GM19397 (cell line): ENCODE measurements around the gene GRAP2.

ENCODE experiments used
- ATAC-seq: cut with Tn5 transposase; IDR thresholded peaks from one replicate; pipeline ENCODE4 v1.9.1; 2021; ENCODE audit warnings: mild to moderate bottlenecking, moderate library complexity; ENCODE audit not compliant: unreplicated experiment

Gene GRAP2

DNA sequence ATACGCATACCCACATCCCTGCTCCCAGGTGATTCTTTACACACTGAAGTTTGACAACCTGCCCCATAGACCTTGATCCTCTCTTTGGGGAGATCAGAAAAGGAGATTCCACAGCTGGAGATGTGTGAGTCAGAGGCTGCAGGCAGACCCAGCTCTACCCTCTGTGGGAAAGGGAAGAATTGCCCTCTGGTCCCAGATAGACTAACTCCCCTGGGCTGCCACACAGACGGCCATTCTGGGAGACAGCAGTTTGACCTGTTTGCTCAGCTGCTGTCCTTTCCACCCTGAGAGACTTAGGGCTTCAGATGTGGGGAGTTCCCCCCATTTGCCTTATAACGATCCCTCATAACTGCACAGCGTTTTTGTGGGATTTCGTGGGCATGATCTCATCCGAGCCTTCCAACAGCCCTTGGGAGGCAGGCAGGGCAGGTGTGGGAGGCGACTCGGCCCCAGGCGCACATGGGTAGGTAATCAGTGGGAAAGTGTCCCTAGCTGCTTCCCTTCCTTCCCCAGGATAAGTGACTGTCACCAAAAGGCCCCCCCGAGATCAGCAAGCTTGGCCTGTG, 107.9 kb downstream of the GRAP2 start:
- ATAC-seq: no peak

DNA sequence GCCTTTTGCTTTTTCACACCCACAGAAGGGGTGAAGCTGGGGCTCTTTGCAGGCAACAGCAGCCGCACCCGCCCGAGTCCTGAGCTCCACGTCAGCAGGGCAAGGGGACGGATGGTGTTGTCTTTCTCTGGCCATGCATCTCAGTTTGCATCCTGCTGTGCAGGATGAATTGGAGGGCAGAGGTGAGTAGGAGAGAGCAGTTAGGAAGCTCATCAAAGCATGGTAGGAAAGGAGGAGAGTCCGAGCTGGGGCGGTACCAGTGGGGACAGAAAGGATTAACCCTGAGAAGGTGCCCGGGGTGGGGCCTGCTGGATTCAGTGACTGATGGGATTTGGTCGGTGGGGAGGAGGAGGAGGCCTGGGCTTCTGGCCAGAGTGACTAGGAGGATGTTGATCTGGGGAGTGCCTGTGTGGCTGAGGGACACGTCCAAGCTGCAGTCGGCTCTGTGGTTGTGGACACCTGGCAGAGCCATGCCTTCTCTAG, 108.4 kb downstream of the GRAP2 start:
- ATAC-seq: no peak

DNA sequence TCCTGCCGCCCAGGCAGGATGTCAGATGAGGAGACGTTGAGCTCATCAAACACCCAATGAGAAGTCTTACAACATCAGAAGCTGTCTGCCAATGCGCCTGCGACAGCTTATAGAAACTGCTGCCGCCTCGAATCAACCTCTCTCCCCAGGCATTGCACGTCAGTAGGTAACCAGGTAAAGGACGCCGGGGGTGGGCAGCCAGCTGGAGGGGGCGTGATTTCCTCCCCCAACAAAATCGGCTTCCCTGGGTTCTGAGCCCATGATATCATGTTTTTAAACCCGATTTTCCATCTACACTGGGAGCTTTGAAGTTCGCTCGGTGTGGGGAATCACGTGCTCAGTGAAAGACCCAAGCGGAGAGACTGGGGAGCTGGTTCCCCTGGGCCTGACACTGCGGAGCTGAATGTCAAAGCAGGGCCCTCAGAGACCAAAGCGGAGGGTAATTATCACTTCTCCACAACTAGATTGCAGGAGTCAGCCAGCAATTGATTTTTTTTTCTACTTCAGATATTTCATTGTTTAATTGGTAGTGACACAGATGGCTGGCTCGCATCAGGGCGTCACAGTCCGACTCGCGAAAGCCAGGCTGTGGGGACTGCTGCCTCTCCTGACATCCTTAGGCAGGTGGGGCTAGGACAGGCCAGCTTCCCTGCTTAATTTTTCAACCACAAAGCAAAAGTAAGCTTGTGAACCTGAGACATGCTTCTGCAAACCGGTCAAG, 109.2 kb downstream of the GRAP2 start:
- no peak for ATAC-seq

DNA sequence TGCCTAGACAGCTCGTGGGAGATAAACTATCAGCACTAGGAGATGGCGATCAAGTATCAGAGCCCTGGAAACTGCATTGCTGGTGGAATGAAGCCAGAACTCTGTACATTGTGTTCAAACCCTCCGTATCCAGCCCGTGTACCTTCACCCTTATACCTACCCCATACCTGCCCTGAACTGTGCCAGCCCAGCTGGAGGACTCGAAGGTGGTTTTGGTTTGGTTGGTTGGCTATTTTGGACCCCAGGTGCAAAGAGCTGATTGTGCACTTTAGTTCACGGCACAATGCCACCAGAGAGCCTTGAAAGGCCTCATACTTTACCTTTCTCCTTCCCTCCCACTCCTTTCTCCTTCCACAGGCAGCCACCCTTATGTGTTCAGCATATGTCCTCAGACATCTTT, 109.9 kb downstream of the GRAP2 start:
- ATAC-seq: no peak

DNA sequence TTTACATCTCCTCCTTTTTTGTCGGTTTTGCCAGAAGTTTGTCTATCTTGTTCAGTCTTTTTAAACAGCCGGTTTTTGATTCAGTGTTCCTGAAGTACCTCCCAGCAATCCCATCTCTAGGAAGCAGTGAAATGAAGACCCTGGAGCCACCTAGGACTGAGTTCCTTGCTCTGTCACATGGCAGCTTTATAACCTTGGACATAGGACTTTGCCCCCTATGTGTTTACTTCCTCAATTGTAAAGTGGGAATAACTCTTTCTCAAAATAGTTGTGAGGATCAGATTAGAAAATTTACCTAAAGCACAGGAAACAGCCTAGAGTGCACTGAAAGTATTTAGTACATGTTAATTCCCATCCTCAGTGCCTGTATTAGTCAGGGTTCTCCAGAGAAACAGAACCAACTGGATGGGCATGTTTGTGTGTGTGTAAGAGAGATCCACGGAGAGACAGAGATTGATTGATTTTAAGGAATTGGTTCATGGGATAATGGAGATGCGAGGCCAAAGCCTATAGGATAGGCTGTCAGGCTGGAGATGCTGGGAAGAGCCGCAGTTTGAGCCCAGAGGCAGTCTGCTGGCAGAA, 113.9 kb downstream of the GRAP2 start:
- ATAC-seq: no peak

DNA sequence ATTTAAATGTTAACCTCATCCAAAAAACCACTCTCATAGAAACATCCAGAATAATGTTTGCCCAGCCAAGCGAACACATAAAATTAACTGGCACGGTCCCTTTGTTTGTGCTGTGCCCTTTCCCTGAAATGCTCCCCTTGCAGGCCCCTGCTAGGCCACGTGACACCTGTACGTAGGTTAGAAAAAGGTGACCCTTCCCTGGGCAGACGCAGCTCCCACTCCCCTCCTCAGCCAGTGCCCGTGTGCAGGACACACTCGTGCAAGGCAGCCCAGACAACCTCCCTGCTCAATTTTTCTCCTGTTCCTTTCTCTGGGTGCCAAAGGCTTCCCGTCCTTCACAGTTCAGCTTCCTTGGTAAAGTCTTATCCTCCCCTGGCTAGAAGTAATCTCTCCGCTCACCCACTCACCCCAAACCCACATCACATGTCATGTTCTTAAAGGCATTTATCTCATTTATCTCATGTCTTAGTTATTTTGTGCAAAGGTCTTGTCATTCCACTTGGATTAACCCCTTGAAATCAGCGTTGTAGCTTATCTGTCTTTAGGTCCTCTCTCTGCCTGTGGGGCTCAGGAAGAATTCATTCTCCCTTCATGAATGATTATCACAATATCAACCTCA, 114.6 kb downstream of the GRAP2 start:
- ATAC-seq: no peak

DNA sequence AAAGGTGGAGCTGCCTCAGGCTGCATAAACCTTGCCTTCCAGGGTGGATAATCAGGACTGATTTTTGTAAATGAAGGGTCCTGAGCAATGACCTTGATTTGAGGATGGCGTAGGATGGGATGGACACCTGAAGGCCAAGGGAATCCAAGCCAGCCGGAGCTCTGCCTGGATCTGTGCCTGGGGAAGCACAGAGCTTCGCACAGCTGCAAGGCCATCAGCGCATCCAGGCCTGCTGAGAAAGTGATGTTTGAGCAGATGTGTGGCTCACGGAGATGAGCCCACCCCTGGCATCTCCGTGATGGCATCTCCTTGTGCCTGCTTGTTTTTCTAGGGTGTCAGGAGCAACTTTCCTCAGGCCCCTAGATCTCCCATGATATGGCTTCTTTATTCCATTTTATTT, 117.2 kb downstream of the GRAP2 start:
- ATAC-seq: no peak

DNA sequence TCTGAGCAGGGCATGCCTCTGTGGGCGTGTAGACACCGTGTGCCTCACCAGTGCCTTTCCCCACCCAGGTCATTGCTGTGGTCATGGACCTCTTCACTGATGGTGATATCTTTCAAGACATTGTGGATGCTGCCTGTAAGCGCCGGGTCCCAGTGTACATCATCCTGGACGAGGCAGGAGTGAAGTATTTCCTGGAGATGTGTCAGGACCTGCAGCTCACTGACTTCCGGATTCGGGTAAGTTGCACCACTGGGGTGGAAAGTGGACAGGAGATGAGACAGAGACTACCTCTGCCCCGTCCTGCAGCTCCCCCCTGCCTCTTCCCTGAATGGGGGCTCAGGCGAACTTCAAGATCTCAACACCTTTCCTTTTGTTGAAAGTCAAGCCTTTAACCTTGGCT, 118.2 kb downstream of the GRAP2 start:
- no peak for ATAC-seq

DNA sequence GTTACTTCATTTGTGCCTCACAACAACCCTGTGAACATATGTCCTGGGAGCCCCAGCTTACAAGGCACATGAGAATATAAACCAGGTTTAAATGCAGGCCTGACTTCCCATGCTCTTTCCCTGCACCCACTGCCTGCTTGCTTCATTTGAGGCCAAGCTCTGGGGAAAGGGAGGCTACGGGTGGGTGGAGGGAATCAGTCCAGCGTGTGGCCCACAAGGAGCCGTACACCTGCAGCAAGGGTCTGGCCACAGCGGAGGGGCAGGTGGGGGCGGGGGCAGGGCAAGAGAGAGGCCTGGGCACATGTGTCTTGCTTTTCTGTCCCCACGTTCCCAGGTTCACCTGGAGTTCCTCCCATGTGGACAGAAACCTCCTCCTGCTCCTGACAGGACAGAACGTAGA, 120.1 kb downstream of the GRAP2 start:
- ATAC-seq: no peak

DNA sequence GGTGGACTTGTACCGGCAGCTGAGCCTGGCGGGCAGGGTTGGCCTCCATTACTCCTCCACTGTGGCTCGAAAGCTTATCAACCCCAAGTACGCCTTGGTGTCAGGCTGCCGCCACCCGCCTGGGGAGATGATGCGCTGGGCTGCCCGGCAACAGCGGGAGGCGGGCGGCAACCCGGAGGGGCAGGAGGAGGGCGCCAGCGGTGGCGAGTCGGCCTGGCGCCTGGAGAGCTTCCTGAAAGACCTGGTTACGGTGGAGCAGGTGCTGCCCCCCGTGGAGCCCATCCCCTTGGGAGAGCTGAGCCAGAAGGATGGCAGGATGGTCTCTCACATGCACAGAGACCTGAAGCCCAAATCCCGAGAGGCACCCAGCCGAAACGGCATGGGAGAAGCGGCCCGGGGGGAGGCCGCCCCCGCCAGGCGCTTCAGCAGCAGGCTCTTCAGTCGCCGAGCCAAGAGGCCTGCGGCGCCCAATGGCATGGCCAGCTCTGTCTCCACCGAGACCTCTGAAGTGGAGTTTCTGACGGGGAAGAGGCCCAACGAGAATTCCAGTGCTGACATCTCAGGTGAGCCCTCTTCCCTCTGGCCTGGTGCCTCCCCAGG, 120.6 kb downstream of the GRAP2 start:
- no peak for ATAC-seq

DNA sequence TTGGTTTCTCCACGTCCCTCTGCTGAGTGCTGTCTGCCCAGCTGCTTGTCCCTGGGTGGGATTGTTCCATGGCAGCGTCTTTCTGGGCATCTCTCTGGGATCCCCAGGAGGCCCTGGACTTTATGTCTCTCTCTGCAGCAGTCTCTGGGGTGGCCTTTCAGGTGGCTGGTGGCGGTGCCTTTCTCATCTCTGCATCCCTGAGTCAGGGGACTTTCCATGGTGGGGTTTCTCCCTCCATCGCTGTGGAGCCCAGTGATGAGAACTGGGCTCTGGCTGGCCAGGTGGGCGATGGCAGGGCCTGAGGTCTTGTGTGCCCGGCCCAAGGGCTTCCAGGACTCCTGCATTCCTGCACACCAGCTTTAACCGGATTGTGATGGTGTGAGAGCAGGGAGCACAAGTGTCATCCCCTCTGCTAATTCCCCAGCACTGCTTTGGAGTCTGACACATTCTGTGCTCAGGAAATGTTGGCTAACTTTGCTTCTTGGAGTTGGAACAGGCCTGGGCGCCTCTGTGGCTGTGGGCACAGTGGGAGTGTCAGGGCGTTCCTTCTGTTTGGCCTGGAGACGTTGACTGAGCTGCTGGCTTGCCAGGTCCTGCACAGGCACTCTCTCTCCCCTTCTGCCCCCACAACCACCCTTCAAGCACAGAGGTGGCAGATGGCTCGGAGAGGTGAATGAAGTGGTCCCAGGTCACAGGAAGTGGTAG, 121.8 kb downstream of the GRAP2 start:
- ATAC-seq: no peak
